Cerebellar nuclear complex (tissue), 1 donor: ENCODE measurements around the gene LOXHD1.

Source experiments
- DNase-seq, 2 experiments: peaks; one replicate each; lab custom pipeline; 2025; lab: John Stamatoyannopoulos, UW

The LOXHD1 gene

GRCh38 chr18:46577546-46577945 lies 79.5 kb downstream of the LOXHD1 start:
- DNase-seq = no peak

GRCh38 chr18:46575851-46576250 lies 81.2 kb downstream of the LOXHD1 start:
- DNase-seq = no peak

DNA sequence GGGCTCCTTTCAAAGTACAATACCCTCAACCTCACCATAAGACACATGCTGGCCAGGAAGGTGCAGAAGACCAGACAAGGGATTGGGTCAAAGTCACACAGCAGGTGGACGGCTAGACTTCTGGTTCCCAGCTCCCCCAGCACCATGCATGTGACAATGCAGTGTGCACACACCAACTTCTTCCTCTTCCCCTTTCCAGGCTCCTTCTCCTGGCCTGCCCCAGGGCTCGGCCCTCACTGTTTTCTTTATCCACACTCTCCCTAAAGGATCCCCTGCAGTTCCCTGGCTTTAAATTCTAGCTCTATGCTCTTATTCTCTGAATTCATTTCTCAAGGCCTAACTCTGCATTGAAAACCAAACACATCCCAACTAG lies 82.3 kb downstream of the LOXHD1 start:
- no peak for DNase-seq

DNA sequence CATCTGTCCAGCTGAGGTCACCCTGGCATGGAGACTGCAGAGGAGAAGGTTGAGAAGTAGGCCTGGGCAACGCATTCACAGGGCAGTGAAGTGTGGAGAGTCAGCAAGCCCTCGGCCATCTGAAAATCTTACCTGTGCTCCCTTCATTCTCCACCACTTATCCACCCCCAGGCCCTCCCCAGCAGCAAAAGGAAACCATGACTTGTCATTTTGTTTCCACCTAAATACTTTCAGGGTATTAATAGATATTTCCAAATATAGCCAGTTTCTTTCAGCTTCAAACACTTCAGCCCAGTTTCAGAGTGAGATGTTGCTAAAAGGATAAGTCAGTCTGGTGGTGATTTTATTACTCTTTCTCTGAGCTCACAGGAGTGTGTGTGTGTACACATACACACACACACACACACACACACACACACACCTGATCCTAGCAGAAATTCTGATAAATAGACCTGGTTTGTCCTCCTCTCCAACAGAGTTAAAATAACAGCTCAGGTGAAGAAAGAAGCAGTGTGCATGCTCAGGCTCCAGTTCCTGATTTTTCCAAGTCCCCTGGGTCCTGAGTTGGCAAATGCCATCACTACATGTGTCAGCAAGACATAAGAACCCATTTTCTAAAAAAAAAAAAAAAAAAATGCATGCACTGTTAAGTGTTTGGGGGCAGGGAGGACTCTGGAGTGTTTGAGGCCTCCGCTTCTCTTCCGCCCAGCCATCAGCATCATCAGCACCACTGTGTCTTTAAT lies 82.8 kb downstream of the LOXHD1 start:
- DNase-seq = no peak

DNA sequence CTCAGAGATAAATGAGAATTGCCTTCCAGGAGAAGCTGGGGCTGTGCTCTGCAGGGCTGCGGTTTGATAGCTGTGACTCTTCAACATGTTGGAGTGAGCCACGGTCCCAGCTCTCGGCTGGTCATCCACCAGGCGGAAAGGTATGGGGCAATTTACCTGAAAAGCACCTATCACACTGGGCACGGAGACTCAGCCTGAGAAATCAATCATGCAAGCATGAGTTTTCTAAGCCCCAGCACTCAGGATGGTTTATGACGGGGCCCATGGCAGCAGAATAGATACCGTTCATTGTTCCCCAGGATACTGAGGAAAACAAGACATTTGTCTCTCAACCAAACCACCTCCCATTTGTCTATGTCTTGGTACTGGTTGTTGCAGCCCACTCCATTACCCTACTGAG lies 83.9 kb downstream of the LOXHD1 start:
- no peak for DNase-seq

GRCh38 chr18:46571756-46572155 lies 85.3 kb downstream of the LOXHD1 start:
- no peak for DNase-seq

DNA sequence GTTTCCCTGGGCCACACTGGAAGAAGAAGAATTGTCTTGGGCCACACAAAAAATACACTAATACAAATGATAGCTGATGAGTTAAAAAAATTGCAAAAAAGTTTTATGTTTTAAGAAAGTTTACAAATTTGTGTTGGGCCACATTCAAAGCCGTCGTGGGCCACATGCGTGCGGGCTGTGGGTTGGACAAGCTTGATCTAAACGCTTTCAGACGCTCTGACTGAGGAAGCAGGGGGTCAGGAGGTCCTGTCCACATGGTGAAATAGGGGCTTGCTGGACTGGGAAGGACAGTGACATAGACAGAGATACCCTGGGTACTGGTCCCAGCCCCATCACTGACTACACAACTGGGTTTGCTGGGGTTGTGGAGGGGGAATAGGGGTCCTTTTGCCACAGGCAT lies 86.4 kb downstream of the LOXHD1 start:
- no peak for DNase-seq

- no peak for DNase-seq
Measured at GRCh38 chr18:46570134-46570533, 86.9 kb downstream of the LOXHD1 start.

- DNase-seq = no peak
Measured at GRCh38 chr18:46569211-46569610, 87.8 kb downstream of the LOXHD1 start.

GRCh38 chr18:46567196-46567595 lies 89.8 kb downstream of the LOXHD1 start:
- no peak for DNase-seq

DNA sequence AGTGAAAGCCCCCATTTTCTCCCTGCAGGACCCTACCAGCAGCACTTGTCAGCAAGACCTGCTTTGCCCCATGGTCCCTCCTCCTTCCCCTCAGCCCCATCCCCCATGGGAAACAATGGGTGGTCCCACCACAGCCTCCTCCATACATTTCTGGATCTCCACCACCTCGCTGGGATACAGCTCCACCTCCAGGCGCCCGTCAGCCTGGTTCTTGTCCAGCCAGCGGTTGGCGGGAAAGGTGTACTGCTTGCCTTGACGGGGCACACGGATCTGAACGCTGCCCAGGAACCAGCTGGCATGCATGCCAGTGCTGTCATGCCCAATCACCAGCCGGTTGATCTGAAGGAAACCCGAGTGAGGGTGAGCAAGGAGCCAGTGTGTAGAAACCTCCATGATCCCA lies 90.9 kb downstream of the LOXHD1 start:
- DNase-seq = no peak

GRCh38 chr18:46565256-46565655 lies 91.8 kb downstream of the LOXHD1 start:
- DNase-seq = no peak

DNA sequence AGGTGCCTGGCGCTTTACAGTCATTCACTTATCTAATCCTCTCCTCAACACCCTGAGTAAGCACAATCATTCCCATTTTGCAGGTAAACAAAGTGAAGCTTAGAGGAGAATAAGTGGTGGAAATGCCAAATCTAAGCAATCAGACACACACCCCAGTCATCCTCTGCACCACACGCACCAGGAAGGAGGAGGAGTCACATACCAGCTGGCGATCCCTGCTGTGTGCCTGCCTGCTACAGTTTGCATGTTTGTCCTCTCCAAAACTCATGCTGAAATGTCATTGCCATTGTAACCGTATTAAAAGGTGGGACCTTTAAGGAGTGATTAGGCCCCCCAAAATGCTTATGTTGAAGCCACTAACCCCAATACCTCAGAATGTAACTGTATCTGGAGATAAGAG lies 93.7 kb downstream of the LOXHD1 start:
- no peak for DNase-seq

- no peak for DNase-seq
Measured at GRCh38 chr18:46562674-46563192, 94.3 kb downstream of the LOXHD1 start.

- DNase-seq = no peak
Measured at GRCh38 chr18:46560671-46561045, 96.4 kb downstream of the LOXHD1 start.

DNA sequence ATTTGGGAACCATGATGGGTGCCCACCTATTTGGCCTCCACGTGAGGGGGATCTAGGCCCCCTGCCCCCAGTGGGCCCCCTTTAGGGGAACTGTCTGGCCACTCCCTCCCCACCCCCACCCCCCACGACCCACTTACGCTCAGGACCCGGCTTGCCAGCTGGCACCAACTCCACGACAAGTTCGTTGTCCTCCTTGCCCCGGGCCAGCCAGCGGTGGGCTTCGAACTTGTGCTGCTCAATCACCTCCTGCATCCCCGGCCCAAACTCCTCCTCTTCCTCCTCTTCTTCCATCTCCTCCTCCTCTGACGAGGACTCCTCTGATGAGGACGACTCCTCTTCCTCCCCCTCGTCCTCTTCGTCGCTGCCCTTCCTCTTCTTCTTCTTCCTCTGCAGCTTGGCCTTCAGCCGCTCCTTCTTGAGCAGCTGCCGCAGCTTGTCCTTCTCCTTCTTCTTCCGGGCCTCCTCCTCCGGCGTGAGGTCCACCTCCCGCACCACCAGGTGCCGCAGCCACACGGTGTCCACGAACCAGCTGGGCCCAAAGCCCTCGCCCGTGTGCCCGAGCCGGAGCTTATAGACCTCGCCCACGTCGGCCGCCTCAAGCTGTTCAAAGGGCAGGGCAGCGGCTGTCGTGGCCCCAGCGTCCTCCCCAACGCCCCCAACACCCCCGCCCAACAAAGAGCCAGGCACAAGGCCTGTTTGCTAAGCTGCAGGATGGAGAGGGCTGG lies 96.9 kb downstream of the LOXHD1 start:
- DNase-seq = no peak

- DNase-seq = no peak
Measured at GRCh38 chr18:46559296-46559695, 97.7 kb downstream of the LOXHD1 start.

DNA sequence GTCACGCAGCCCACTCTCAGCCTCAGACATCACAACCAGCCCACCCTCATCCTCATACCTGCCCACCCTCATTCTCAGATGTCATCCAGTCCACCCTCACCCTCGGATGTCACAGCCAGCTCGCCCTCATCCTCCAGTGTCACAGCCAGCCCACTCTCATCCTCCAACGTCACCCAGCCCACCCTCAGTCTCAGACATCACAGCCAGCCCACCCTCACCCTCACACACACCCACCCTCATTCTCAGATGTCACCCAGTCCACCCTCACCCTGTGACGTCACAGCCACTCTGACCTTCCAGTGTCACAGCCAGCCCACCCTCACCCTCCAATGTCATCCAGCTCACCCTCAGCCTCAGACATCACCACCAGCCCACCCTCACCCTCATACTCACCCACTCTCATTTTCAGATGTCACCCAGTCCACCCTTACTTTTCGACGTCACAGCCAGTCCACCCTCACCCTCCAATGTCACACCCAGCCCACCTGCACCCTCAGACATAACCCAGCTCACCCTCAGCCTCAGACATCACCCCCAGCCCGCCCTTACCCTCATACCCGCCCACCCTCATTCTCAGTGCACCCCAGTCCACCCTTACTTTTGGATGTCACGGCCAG lies 100.3 kb downstream of the LOXHD1 start:
- no peak for DNase-seq

DNA sequence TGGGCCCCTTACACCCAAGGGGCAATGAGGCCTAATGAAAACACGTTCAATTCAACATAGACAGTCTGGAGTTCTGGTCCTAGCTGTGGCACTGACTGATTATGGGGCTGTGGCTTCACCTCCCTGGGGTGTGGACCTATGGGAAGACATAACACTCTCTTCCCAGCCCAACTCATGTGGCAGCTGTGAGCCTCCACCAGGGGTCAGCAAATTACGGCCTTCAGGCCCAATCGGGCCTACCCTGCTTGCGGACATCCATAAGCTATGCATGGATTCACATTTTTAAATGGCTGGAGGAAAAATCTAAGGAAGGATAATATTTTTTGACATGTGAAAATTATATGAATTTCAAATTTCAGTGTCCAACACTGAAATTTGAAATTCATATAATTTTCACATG lies 101.3 kb downstream of the LOXHD1 start:
- no peak for DNase-seq

DNA sequence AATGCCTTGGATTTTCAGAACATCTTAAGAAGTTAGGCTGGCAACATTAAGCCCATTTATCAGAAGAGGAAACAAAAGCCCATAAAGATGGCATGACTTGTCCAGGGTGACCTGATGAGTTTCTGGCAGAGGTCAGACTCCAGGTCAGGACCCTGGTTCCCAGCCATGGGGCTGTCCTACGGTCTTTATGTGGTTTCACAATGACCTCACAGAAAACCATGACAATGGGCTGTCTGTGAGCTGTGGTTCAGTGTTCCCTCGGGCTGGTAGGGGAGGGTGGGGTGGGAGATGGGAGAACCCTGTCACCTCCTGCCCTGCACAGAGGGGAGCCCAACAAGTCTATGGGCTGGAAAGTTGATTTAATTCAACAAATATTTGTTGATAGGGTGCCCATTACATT lies 101.8 kb downstream of the LOXHD1 start:
- no peak for DNase-seq

DNA sequence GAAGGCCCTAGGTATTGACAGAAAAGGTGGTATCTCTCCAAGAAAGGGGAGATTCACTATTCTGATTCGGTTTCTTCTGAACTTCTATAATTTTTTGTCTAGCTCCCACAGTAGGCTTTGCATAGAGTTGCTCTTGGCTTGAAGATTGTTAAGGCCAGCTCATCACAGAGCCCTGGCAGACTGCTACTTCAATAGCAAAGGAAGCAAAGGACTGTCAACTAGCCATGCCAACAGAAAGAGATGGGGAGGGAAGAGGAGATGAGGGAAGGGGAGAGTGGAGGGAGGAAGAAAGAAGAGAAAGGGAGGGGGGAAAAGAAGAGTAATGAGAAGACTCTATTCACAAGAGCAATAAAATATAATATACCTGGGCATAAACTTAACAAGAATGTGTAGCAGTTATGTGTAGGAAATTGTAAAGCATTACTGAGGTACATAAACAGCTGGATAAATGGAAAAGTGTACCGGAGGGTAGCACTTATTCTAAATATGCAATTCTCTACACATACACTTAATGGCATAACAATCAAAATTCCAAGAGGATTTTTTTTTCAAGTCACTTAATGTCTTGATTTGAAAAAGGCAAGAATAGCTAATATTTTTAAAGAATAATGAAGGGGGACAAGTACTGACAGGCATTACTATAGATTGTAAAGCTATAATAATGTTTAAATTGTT lies 102.5 kb downstream of the LOXHD1 start:
- no peak for DNase-seq

DNA sequence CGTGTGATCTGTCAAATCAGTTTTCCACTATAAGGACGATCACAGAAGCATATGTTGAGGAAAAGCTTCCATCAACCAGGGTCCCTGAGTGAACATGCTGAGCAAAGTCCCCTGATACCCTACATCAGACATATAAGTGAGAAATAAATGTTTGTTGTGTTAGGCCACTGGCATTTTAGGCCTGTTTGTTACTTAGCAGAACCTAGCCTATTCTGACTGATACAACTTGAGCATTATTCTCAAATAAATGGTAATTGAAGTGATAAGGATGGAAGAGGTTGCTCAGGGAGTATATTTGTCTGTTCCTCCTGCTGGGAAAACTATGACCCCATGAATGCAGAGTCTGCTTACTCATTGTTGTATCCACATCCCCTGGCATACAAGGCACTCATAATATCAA lies 106.4 kb downstream of the LOXHD1 start:
- no peak for DNase-seq

DNA sequence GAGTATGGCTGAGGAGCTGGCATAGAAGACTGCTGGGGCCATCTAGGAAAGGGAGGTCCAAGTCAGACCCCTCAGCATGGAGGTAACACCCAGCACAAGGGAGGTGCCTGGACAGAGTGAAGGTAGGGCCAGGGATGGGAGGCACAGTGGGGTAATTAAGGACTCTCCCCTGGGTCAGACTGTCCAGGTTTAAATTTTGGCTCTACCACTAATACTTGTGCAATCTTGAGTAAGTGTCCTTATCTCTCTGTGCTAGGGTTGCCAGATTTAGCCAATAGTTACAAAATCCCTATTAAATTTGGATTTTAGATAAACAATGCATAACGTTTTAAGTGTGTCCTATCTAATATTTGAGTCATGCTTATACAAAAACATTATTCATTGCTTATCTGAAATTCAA lies 109.5 kb downstream of the LOXHD1 start:
- no peak for DNase-seq
